Cardiac septum (tissue), 1 donor: Measurements from ENCODE around the gene NCKIPSD. TPM values are rescaled to one million over a fixed set of nuclear protein-coding genes. Genes with fewer than 3 reads are reported as not detected.

Source experiments
- DNase-seq: peaks from one replicate; pipeline ENCODE4 v3.0.0-alpha.2; 2020; ENCODE audit warnings: low spot score
- intact Hi-C: fragments of 100-400 bp; cut with DNase I; formaldehyde crosslinking; loops from one replicate; pipeline ENCODE4 v1.14.0; 2022
- total RNA-seq: library from RNA; stranded (reverse); fragmentation: NEBNext Ultra II Directional; extraction: Animal tissue kit (Norgen Biotek cat#: 25700); gene quantifications from one replicate; pipeline ENCODE4 v1.2.1, GENCODE V29; 2021
- donor health status: DM: no; HTN: no; CAD: no.

Gene NCKIPSD
- total RNA-seq, 1 donor from 2014 or later = 22.5 TPM

DNA sequence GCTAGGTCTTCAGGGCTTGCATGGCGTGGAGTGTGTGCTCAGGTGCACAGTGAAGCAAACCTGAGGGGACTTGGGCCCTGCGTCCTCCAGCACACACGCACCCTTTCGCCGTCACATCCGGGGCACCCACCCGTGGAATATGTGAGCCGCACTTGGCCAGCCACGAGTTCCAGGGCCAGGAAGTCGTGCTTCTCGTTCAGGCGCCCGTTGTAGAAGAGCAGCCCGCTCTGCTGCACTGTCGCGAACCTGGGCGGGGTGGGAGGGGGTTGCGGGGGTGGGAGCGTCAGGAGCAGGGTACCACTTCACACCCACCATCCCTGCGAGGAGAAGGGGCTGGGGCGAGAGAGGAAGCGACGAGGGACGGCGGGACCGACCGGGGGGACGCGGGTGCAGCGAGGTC is 30.1 kb downstream of the NCKIPSD start:
- DNase-seq = no peak
- intact Hi-C loops = loop anchor here (1.0 kb wide), 1 partner anchor 20 kb away; the partner anchor contains the start of gene SLC26A6

- DNase-seq = no peak
- intact Hi-C loops = no loop called here
These were observed 30.7 kb downstream of the NCKIPSD start for GRCh38 chr3:48655063-48655462.

DNA sequence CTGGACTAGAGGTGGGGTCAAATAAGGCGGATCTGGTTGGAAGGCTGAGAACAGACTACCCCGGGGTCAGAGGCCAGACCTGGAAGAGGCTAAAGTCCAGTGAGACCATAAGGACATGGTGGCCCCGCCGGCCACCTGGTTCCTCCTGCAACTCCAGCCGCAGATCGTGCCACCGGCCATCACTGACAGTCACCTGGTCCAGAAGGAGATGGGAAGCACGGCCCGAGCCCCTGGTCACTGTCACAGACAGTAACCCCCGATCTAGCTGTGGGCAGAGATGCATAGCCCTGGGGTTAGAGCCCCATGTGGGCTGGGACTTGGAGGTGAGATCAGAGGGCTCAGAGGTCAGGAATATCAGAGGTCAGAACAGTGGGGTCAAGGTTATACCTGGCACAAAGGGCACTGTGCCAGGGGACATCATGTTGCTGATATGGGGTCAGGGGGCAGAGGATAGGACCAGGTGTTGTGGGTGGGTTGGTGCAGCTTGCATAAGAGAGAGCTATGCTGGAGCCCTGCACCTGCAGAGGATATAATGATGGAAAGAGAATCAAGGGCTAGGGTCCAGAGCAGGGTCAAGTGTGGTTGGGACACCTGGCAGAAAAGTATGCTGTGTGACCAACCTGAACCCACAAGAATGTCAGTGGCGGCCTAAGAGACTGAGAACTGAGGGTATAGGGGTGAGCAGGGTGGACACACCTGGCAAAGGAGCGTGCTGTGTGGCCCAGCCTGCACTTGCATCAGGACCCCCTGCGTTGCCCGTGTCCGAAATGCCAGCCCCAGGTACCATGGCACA is 32.6 kb downstream of the NCKIPSD start:
- no peak for DNase-seq
- intact Hi-C loops = no loop called here

GRCh38 chr3:48651771-48652170 is 33.9 kb downstream of the NCKIPSD start:
- no peak for DNase-seq
- intact Hi-C loops = no loop called here

- no peak for DNase-seq
- intact Hi-C loops = no loop called here
These were observed 35.0 kb downstream of the NCKIPSD start for GRCh38 chr3:48650723-48651122.

DNA sequence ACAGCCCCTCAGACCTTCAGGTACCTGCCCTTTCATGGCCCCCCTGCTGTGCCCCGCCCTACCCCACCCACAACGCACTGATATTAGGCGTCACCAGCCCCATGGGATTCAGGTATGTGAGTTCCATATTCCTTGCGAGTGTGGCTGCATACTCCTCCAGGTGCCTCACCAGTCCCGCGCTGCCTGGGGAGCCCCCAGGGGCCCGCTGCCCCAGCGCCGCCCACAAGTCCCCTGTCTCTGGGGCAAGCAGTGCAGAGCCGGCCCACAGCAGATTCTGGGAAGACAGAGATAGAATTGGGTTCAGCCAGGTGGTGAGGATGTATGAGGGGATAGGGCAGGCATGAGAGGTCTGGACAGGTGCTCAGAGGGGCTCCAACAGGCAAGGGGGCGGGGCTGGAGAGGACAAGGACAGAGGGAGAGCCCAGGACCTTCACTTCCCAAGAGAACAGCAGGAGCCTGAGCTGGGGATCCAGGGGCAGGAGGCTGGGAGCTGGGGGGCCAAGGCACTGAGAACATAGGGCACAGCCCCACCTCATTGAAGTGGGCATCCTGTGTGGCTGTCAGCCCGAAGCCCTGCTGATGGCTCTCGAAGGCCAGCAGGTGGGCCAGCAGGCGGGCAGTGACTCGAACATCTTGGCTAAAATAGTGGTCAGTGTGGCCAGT is 37.4 kb downstream of the NCKIPSD start:
- intact Hi-C loops = no loop called here

DNA sequence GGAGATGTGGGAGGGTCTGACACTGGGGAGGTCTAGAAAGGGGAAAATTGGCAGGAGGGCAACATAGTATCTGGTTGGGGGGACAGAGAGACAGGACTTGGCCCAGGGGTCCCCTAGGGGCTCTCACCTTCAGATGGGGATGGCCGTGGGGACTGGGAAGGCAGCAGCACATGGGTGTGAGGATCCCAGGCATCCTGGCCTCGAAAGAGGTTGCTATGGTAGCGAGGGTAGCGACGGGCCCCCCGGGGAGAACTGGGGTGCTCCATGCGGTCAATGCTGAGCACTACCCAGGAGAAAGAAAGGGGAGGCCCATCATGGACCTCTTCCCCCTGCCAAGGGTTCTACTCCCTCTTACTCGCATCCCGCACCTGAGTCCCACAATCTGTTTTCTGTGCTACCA is 38.0 kb downstream of the NCKIPSD start:
- intact Hi-C loops = no loop called here
- no peak for DNase-seq

More for the DNA sequence above, 37.4 kb downstream of the NCKIPSD start:
- DNase-seq = no peak

- intact Hi-C loops = no loop called here
- no peak for DNase-seq
These were observed 40.6 kb downstream of the NCKIPSD start for GRCh38 chr3:48644898-48645760.

DNA sequence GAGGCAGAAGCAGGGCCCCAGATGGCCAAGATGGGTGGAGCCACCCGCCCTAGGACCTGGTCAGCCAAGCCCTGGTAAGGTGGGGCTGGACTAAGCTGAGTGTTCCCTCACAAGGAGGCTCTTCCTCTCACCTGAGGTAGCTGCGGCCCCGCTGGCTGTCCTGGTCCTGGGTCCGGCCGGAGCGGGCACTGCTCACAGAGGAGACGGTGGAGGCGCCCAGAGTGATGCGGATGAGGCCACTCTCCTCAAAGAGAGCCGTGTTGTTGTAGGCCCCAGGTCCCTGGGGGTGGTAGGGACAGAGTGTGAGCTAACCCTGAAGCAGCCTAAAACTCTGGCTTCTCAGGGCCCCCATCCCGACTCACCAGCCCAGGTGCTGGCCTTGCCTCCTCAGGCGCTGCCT is 43.1 kb downstream of the NCKIPSD start:
- no peak for DNase-seq
- intact Hi-C loops = no loop called here

- no peak for DNase-seq
- intact Hi-C loops = no loop called here
These were observed 44.3 kb downstream of the NCKIPSD start for GRCh38 chr3:48641396-48641795.

DNA sequence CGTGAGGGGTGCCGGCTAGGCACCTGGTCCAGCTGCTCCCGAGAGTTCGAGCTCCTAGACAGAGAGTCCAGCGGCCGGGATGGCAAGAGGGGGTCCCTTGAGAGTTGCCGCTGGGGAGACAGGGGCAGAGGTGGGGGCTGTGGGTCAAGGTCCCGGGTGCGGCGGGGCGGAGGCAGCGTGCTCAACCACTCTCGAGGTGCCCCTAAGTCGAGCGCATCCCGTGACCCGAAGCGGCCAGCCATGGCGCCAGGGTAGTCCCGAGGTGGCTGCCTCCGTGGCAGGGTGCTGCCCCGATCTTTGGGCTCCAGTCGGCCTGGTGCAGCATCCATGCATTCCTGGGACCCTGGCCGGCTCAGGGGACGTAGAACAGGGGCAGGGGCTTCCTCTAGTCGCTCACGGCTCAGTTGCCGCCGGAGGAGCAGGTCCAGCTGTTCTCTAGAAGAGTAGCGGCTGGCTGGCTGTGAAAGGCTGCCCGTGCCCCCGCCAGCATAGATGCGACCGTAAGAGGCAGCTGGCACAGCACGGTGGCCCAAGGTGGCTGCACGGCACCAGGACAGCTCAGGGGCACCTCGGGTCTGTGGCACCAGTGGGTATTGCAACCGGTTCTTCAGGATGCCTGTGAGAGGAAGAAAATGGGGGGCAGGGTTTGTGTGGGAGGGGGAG is 45.6 kb downstream of the NCKIPSD start:
- DNase-seq = no peak
- intact Hi-C loops = no loop called here

GRCh38 chr3:48637305-48637704 is 48.4 kb downstream of the NCKIPSD start:
- intact Hi-C loops = no loop called here
- no peak for DNase-seq

DNA sequence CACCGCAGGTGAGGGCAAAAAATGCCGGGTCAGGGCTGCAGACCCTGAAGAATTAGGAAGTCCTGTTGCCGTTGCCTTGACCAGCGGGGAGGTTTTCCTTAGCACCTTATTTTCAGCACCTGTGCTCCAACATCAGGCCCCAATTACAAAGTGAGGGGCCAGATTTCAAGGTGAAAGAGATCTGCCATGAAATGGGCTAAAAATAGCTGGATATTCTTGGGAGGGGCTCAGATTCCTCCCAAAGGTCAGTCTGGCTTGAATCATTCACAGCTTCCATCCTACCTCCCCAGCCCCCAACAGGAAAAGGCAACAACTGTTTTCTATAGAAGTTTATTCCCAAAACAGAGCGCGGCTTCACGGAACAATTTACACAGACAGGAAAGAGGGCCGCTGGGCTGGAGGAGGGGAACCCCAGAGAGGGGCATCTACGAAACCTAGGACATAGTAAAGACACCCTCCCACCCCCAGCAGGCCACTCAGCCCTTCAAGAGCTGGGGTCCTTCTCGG is 49.5 kb downstream of the NCKIPSD start:
- intact Hi-C loops = no loop called here
- no peak for DNase-seq

DNA sequence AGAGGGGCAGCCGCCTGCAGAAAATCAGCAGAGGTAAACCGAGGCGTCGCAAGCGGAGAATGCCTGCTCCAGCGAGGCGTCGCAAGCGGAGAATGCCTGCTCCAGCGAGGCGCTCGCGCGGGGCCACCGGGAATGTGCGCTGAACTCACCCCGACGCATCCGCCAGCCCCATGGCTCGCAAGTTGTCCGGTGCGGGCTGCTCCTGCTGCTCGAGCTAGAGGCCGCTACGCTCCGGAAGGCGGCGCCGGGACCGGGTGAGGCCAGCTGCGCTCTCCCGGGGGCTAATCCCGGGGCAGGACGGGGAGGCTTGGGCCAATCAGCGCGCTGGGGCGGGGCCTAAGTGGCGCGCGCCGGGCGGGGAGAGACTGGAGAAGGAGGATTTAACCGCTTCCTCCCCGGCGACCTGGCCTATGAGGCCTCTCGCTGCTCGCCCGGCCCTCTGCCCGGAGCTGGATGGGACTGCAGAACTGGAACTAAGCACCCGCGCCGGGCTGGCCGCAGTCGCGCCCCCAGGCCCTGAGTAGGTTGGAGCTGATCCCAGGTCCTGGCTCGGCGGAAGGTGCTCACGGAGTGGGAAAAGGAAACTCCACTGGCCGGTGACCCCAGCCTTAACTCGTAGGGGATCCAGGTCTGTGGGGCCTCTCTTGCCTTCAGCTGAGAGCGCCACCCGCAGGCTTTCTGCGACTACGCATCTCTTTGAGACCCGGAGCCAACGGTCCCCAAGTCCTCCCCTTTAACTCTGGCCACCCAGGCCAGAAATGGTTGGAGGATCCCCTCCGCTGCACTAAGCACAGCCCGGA is 50.3 kb downstream of the NCKIPSD start, which contains the start of gene SLC26A6:
Gene SLC26A6, minus strand, starts transcription at position 240 of the 800 bp plus-strand sequence. Its CDS starts 68 bp downstream, at position 172.
- intact Hi-C loops = loop anchor here (1.0 to 2.0 kb wide), 3 partner anchors 21 to 49 kb away; partner anchors contain the start of genes NCKIPSD and UQCRC1
- peak; percentile 99 for DNase-seq

GRCh38 chr3:48634661-48635221 is 51.0 kb downstream of the NCKIPSD start:
- intact Hi-C loops = loop anchor here (1.0 to 2.0 kb wide), 3 partner anchors 22 to 50 kb away; partner anchors contain the start of genes NCKIPSD and UQCRC1

DNA sequence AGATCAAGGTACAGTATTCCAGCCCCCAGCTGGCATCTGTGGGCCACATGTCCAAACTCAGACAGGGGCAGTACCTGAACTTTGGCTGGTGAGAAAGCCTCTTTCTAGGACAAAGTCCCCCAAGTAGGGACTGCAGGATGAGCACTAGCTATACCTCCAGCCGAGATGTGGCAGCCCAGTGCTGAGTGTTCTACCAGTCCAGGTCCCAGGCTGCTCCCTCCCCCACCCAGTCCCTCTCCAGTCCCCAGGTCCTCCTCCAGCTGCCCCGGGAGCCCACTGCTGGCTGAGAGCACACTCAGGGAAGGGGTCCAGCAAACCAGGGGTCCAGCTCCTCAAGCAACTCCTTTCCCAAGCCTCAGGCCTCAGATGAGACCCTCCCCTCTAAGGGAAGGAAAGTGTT is 52.0 kb downstream of the NCKIPSD start:
- intact Hi-C loops = loop anchor here (2.0 kb wide), 2 partner anchors 25 to 51 kb away; partner anchors contain the start of genes NCKIPSD and UQCRC1

More at GRCh38 chr3:48634661-48635221, 51.0 kb downstream of the NCKIPSD start:
- peak; percentile 80 for DNase-seq

DNA sequence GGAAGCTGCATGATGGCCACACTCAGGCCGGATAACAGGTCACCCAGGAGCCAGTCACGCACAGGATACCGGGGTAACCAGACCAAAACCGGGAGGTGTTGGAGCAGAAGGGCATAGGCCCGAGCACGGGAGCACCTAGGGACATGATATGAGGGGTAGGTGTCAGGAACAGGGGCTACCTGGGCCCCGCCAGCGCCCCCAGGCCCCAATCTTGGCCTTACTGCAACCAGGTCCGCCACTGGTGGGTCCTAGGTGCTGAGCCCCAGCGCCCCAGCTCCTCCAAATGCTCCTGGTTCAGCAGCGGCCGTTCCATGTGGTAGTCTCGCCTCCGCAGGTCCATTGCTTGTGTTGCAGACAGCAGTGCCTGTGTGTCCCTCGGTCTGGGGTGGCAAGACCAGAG is 52.5 kb downstream of the NCKIPSD start:
- no peak for DNase-seq
- intact Hi-C loops = no loop called here

More for the DNA sequence above, 52.0 kb downstream of the NCKIPSD start:
- no peak for DNase-seq
